NCI-H1694 treated with DMSO at 0.1 percent for 48 hours (cell line): ENCODE data around the gene PCDHGB7.
"Not testable (repeated sequence)": the region's sequence is repeated elsewhere in the genome, so short reads cannot be mapped to it uniquely, and the experiment has no call there.

Source experiments
- DNase-seq: peaks from one replicate; lab custom pipeline; 2025; lab: John Stamatoyannopoulos, UW

The PCDHGB7 gene

GRCh38 chr5:141430332-141431113 is 13.0 kb downstream of the PCDHGB7 start, which contains the start of gene PCDHGA12:
Gene PCDHGA12 (plus strand): TSS chr5:141430507. CDS start chr5:141430760, 253 bp downstream.
- no peak for DNase-seq

- DNase-seq = no peak
These were observed 13.8 kb downstream of the PCDHGB7 start for GRCh38 chr5:141431286-141431685.

GRCh38 chr5:141432308-141432707 is 14.8 kb downstream of the PCDHGB7 start:
- DNase-seq = not testable (repeated sequence)

DNA sequence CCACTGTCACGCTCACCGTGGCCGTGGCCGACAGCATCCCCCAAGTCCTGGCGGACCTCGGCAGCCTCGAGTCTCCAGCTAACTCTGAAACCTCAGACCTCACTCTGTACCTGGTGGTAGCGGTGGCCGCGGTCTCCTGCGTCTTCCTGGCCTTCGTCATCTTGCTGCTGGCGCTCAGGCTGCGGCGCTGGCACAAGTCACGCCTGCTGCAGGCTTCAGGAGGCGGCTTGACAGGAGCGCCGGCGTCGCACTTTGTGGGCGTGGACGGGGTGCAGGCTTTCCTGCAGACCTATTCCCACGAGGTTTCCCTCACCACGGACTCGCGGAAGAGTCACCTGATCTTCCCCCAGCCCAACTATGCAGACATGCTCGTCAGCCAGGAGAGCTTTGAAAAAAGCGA is 15.2 kb downstream of the PCDHGB7 start:
- not testable (repeated sequence) for DNase-seq

DNA sequence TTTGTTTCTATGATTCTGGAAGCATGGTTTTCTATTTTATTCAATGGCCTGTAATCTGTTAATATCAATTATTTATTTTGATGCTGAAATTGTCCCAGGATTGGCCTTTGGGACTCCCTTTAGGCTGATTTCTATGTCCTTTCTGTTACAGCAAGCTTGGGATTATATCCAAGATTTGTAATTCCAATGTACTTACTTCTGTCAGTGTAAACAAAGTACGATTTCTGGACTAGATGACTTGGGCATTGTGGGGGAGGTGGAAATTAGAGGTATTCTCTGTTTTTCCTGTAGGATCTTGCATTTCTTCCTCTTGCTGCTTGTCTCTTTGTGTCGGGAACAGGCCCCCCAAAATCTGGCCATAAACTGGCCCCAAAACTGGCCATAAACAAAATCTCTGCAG is 16.5 kb downstream of the PCDHGB7 start:
- DNase-seq = no peak

DNA sequence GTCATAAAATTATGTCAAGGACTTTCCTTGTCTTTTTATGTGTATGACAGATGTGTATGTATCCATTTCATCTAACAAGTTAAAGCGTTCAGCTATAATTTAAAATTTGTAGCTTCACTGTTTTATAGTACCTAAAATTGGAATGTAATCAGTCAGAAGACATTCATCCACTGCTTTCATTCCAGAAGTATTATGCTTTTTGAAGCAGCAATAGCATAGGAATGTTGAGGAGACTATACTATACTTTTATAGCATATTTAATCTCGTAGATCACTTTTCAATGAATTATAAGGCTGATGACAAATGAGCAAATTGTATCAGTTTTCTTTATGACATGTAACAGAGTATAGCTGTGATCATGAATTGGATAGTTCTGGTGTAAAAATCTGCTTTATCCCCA is 19.7 kb downstream of the PCDHGB7 start:
- no peak for DNase-seq

DNA sequence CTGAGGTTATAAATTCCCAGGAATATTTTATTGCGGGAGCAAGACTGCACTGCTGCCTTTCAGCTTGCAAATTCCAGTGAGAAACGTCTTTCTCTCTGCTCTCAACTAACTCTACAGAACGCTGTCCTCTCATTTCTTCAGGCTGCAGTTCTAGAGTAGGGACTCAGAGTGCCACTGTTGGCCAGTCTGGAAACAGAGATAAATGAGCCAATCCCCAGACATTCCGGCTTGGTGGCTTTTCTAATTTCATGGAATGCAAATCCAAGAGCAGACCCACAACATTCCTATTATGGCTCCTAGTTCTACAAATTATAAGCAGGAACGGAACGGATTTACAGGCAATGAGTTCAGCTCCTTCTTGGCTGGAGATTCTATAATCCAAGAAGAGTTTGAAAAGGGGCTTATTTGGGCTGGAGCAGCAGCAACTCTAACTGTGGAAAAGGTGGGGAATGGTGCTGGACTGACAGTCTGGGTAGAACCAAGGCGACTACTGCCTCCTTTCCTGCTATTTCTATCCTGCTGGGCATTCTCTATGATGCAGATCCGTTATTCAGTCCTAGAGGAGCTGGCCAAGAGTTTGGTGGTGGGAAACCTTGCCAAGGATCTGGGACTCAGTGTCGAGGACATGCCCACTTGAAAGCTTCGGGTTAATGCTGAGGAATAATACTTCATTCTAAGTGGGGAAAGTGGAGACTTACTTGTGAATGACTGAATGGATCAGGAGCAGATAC is 22.1 kb downstream of the PCDHGB7 start:
- no peak for DNase-seq

- DNase-seq = no peak
These were observed 22.9 kb downstream of the PCDHGB7 start for GRCh38 chr5:141440341-141440740.

GRCh38 chr5:141441571-141442170 is 24.2 kb downstream of the PCDHGB7 start:
- no peak for DNase-seq

DNA sequence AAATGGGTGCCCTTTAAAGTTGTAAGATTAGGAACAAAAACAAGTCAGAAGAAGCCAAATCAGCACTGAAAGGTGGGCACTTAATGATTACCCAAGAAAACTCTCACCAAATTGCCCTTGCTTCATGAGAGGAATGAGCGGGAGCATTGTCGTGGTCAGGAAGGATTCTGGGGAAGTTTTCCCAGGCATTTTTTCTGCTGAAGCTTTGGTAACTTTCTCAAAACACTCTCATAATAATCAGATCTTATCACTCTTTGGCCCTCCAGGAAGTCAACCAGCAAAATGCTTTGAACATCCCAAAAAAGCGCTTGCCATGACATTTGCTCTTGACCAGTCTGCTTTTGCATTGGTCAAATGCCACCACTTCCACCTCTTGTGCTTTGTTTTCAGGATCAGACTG is 47.9 kb downstream of the PCDHGB7 start:
- DNase-seq = no peak
